ENCODE results near the gene C2orf92. TPM values are rescaled to one million over a fixed set of nuclear protein-coding genes. Genes with fewer than 3 reads are reported as not detected.
A peak's percentile ranks its signal among the peaks of the same experiment; 100 is the strongest.
"Not testable (repeated sequence)": the region's sequence is repeated elsewhere in the genome, so short reads cannot be mapped to it uniquely, and the experiment has no call there.

Gene C2orf92
- 1.9 and 2.2 TPM in 2 replicates for total RNA-seq (2014; rRNA removed; shearing (Covaris generic))

- no peak for DNase-seq (ENCODE audit: low spot score)
These were observed at the start of gene C2orf92 for GRCh38 chr2:97669448-97669847. C2orf92 (plus strand) TSS chr2:97669713; CDS start chr2:97669789, 76 bp downstream.

- DNase-seq (ENCODE audit: low spot score), result not testable (repeated sequence)
These were observed 49.0 kb upstream of the C2orf92 start for GRCh38 chr2:97620492-97620891.

- not testable (repeated sequence) for DNase-seq (ENCODE audit: low spot score)
These were observed 46.5 kb upstream of the C2orf92 start for GRCh38 chr2:97622976-97623375.

DNA sequence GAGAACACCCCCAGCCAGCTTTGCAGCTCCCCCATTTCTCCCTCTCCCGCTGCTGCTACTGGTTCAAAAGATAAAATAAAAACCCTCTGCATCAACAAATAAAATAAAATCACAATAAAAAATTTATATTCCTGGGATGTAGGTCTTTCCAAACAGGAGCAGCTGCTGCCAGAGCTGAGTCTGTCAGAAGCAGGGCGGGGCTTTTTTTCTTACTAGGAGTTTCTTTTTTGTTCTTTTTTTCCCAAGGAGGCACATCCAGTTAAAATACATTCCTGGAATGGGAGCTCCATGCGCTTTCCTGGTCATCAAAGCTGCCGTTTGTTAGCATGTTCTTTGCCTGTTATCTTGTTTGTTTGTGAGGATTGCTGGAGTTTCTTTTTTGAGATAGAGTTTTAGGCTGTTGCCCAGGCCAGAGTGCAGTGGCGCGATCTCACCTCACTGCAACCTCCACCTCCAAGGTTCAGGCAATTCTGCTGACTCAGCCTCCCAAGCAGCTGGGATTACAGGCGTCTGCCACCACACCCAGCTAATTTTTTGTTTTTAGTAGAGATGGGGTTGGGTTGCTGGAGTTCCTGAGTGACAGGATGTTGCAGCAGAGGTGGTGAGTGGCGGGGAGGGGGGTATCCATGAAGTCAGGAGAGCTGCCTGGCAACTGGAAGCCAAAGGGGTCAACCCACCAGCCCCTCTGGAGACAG is 44.0 kb upstream of the C2orf92 start:
- not testable (repeated sequence) for DNase-seq (ENCODE audit: low spot score)

GRCh38 chr2:97626049-97626430 is 43.5 kb upstream of the C2orf92 start:
- DNase-seq (ENCODE audit: low spot score), result not testable (repeated sequence)

DNA sequence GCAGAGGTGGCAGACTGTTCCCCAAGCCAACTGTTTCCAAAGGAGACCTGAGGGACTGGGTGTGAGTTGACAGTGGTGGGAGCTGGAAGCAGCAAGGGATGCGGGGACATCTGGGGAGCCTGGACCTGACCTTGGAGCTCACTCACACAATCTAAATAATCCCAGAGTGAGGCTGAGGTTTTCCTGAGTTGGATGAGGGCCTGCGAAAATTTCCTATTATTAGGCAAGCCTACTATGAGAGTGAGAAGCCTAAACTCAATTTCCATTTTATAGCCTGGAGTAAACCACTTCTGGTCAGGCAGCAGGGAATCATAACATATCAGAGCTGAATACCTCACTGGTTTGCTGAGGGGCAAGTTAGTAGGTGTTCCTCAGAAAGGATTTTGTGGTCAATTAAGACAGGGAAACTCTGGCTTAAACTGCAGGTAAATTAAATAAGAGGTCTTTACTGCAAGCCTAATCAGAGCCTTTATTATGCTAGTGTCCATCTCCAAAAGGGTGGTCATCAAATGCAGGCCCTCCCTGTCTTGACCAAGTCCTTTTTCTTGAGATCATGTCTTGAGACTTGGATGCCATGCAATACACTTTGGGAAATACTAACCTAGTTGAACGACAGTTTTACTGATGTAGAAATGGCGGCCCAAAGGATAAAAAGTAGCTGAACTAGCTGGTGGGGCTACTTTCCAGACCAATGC is 25.3 kb upstream of the C2orf92 start:
- DNase-seq (ENCODE audit: low spot score), result no peak

DNA sequence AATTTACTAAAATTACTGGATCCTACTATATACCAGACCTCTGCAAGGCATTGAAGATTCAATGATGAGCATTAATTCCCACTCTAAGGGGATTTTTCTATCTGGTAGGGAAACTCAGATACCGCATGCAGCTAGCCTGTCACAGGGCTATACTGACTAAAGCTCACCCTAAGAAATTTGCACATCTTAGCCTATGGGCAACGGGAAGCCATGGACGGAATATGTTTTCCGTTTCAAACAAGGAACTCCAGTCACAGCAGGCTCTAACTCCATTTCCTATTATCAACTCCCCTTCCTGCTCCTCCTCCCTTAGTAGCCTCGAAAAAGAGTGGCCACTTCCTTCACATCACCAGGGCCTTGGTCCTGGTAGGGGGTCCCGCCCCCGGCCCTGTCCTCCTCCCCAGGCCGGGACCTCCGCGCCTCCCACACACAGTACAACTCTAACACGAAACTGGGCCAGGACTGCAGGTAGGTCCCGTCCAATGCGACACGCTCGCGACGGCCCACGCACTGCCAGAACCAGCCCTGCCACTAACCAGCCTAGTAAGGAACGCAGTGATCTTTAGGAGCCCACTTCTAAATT is 24.3 kb upstream of the C2orf92 start:
- DNase-seq (ENCODE audit: low spot score), result no peak

- peak; percentile 98 for DNase-seq (ENCODE audit: low spot score)
These were observed 23.6 kb upstream of the C2orf92 start, which contains the start of gene COX5B for GRCh38 chr2:97645695-97646629. COX5B (plus strand) TSS chr2:97646062; CDS start chr2:97646087, 25 bp downstream.

GRCh38 chr2:97646977-97647376 is 22.5 kb upstream of the C2orf92 start:
- DNase-seq (ENCODE audit: low spot score), result no peak

- DNase-seq (ENCODE audit: low spot score), result no peak
These were observed 18.4 kb upstream of the C2orf92 start for GRCh38 chr2:97651114-97651513.

DNA sequence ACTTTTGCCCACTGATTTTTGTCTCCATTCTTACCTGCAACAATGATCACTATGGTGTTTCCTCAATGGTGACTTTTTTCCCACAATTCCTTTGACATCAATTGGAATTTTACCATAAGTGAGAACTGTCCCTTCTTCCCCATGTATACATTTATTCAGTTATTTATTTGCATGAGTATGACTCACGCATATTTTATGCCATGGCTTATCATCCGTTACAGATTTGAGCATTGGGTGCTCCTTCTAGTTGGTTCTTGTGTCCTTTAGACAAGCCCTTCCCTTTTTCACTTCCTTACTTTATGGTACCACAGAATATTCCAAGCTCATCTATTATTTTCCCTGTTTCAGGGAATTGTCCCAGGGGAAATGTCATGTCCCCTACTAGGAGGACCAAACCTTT is 16.0 kb upstream of the C2orf92 start:
- DNase-seq (ENCODE audit: low spot score), result no peak

DNA sequence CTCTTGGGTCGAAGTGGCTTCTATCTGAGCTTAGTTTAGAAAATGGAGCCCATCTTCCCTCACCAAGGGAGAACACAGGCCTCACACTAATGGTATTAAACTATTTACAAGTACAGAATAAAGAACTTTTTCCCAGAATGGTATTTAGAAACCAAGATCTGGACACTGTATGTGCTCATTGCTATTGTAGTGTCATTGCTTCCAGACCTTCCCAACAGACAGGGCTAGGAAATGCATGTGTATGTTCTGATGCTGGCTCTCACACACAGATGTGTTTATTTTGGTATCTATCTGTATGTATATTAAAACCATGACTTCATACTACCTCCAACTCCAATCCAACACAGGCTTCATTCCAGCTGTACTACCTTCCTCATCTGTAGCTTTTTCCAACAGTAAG is 15.6 kb upstream of the C2orf92 start:
- no peak for DNase-seq (ENCODE audit: low spot score)

- no peak for DNase-seq (ENCODE audit: low spot score)
These were observed 15.2 kb upstream of the C2orf92 start for GRCh38 chr2:97654309-97654708.

DNA sequence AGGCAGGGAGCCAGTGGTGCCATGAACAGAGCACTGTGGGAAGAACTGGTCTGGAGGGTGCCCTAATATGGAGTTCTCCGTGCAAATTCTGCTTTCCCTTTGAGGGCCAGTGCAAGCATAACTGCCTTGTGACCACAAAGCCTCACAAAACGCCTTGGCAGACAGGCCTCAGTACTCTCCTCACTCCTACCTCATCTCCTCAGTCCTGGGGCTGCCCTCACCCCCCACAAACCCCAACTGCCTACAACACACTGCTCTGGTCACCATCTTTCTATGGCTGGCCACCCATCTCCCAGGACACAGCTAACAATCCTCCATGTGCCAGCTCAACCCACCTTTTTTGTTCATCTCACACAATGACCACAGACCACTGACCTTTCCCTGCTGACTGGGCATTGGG is 14.7 kb upstream of the C2orf92 start:
- no peak for DNase-seq (ENCODE audit: low spot score)

DNA sequence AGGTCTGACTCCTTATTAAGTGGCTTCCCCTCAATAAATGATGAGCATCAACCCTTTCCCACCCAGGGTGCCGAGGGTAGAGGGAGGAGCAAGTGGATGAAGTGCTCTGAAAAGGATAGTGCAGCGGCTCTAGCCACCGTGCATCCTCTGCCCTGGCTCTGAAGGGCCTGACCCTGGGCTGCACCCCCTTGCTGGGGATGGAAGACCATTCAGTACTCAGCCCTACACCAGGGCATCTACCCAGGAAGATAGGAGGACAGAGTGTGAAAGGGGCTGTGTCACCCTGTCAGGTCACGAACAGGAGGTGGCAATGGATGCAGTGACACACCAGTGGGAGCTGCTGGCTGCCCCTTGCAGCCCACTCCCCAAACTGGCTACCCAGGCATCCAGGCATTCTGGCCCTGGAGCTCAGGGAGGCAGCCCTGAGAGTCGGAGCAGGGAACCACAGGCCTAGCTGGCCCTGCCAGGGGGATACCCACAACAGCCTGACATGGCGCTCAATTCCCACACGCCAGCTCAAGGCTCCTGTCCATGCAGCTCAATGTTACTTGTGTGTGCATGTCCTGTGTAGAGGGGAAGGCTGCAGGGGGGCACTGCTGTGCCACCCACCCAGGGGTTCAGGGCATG is 13.3 kb upstream of the C2orf92 start:
- no peak for DNase-seq (ENCODE audit: low spot score)

- DNase-seq (ENCODE audit: low spot score), result no peak
These were observed 12.5 kb upstream of the C2orf92 start for GRCh38 chr2:97656905-97657587.

DNA sequence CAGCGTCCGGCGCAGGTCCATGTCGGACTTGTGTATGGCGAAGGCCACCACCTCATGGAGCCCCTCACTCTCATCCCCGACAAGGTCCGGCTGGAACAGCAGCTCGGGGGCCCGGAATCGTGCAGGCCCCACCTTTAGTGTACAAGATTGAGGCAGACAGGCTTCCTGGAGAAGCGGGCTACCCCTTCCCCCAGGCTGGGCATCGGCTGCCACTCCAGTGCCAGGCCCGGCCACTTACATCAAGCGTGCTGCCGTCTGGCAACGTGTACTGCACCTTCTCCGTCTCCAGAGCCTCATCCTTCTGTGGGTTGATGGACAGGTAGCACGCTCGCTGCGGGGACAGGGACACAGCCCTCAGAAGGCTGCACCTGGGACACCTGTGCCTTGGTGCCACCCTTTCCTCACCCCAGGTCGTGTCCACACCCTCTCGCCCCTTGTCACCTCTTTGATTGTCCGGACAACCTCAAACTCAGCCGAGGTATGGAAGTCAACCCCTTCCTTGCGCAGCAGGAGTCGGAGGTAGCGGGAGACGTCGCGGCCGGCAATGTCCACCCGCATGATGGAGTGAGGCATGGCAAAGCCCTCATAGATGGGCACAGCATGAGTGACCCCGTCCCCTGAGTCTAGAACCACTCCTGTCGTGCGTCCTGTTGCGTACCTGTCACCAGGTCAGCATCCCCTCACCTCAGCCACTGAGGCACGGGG is 11.4 kb upstream of the C2orf92 start:
- DNase-seq (ENCODE audit: low spot score), result no peak

DNA sequence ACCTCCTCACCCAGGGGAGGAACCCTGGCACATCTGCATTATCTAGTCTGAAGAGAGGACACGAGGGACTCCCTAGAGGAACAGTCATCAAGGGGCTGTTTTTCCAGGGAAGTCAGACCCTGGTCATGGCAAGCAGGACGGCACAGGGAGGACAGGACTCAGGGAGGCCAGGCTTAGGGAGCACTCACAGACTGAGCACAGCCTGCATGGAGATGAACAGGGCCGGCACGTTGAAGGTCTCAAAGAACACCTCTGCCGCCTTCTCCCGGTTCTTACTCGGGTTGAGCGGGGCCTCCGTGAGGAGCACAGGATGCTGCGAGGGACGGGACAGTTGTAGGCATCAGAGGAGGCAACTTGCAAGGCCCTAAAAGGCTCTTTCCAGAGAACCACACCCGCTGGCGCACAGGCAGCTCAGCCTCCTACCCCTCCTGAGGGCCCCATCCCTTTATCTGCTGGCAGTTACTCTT is 10.8 kb upstream of the C2orf92 start:
- DNase-seq (ENCODE audit: low spot score), result no peak

- DNase-seq (ENCODE audit: low spot score), result no peak
These were observed 10.1 kb upstream of the C2orf92 start for GRCh38 chr2:97659256-97660043.

Data from HT-29 (cell line).